NCI-H2029 (cell line): ENCODE measurements around the gene C1orf141.
A peak's percentile ranks its signal among the peaks of the same experiment; 100 is the strongest.
"Not testable (repeated sequence)": the region's sequence is repeated elsewhere in the genome, so short reads cannot be mapped to it uniquely, and the experiment has no call there.

Source experiments
- DNase-seq: peaks from one replicate; lab custom pipeline; 2025; lab: John Stamatoyannopoulos, UW

Gene C1orf141

GRCh38 chr1:67134695-67135094 is at the start of gene C1orf141:
Gene C1orf141, minus strand, starts transcription at chr1:67134970. Its CDS starts 7,730 bp downstream, at chr1:67127240.
- no peak for DNase-seq

- no peak for DNase-seq
These were observed 40.8 kb upstream of the C1orf141 start for GRCh38 chr1:67175530-67176087.

- no peak for DNase-seq
These were observed 40.0 kb upstream of the C1orf141 start for GRCh38 chr1:67174716-67175284.

GRCh38 chr1:67173988-67174387 is 39.2 kb upstream of the C1orf141 start:
- no peak for DNase-seq

GRCh38 chr1:67171978-67172377 is 37.2 kb upstream of the C1orf141 start:
- DNase-seq = no peak

GRCh38 chr1:67171574-67171955 is 36.8 kb upstream of the C1orf141 start:
- DNase-seq = no peak

- DNase-seq = no peak
These were observed 36.2 kb upstream of the C1orf141 start for GRCh38 chr1:67170751-67171573.

GRCh38 chr1:67169932-67170331 is 35.2 kb upstream of the C1orf141 start:
- DNase-seq = no peak

- no peak for DNase-seq
These were observed 34.7 kb upstream of the C1orf141 start for GRCh38 chr1:67169496-67169895.

GRCh38 chr1:67166196-67166595 is 31.4 kb upstream of the C1orf141 start, which contains the start of gene IL23R:
Gene IL23R, plus strand, starts transcription at chr1:67166454. Its CDS starts 1,667 bp downstream, at chr1:67168121.
- peak; percentile 19 for DNase-seq

GRCh38 chr1:67165468-67166041 is 30.8 kb upstream of the C1orf141 start:
- no peak for DNase-seq

GRCh38 chr1:67162954-67163353 is 28.2 kb upstream of the C1orf141 start:
- peak; percentile 68 for DNase-seq

GRCh38 chr1:67159233-67159632 is 24.5 kb upstream of the C1orf141 start:
- no peak for DNase-seq

GRCh38 chr1:67158401-67158800 is 23.6 kb upstream of the C1orf141 start:
- no peak for DNase-seq

- DNase-seq = no peak
These were observed 16.2 kb upstream of the C1orf141 start for GRCh38 chr1:67150931-67151330.

- peak; percentile 43 for DNase-seq
These were observed 14.5 kb upstream of the C1orf141 start for GRCh38 chr1:67149179-67149770.

GRCh38 chr1:67148516-67149178 is 13.9 kb upstream of the C1orf141 start:
- DNase-seq = no peak

GRCh38 chr1:67147973-67148372 is 13.2 kb upstream of the C1orf141 start:
- not testable (repeated sequence) for DNase-seq

GRCh38 chr1:67146539-67146938 is 11.8 kb upstream of the C1orf141 start:
- no peak for DNase-seq

- no peak for DNase-seq
These were observed 11.3 kb upstream of the C1orf141 start for GRCh38 chr1:67146101-67146500.

- DNase-seq = no peak
These were observed 9.9 kb upstream of the C1orf141 start for GRCh38 chr1:67144696-67145095.

GRCh38 chr1:67143966-67144365 is 9.2 kb upstream of the C1orf141 start:
- DNase-seq = no peak
